ENCODE data around the gene RPS14. TPM values are rescaled to one million over a fixed set of nuclear protein-coding genes. Genes with fewer than 3 reads are reported as not detected.
A peak's percentile ranks its signal among the peaks of the same experiment; 100 is the strongest.

The RPS14 gene
- total and polyA plus RNA-seq, 2 of the 8 experiments (the other 6 are each of a cell fraction or from before 2014, with no cell fraction given), result 2,548 to 6,423 TPM

GRCh38 chr5:150398722-150399523 lies 50.6 kb downstream of the RPS14 start:
- H2BK15ac ChIP-seq (ENCODE audit: low read length), result no peak overlapping the region
- H3K23me2 ChIP-seq (ENCODE audit: low read depth, low read length), result no peaks in the 10 kb centered on the region
- no peak overlapping the region for H2BK12ac ChIP-seq (ENCODE audit: low read depth, low read length)
- no peaks in the 10 kb centered on the region for H3K79me2 ChIP-seq (ENCODE audit: control insufficient read depth in 1 of 2, insufficient read depth in 2 of 2, low read length in 2 of 2)
- H4K8ac ChIP-seq (ENCODE audit: extremely low read depth, insufficient read depth, low read length), result no peak overlapping the region
- H3K9me3 ChIP-seq (ENCODE audit: insufficient read depth in 2 of 2, low read depth in 1 of 2, low read length in 1 of 2), result no peaks in the 10 kb centered on the region
- no peak overlapping the region for H3K4ac ChIP-seq (replicated peaks; ENCODE audit: insufficient read length, low read depth, low read length)
- H3K4me2 ChIP-seq (ENCODE audit: insufficient read depth in 1 of 2, low read depth in 2 of 2, low read length in 2 of 2), result no peak overlapping the region
- 86% methylated on average over 11 of the region's 12 CpGs; no CpG with 5 or more reads in 1 of the 2 experiments for WGBS, 2 experiments (ENCODE audit: extremely low coverage in 1 of 2, insufficient coverage in 1 of 2, insufficient read length in 1 of 2, insufficient replicate concordance in 2 of 2, low coverage in 1 of 2, low lambda C conversion rate in 2 of 2, missing lambda C conversion rate in 1 of 2)
- H2AFZ ChIP-seq (ENCODE audit: low read length), result no peak overlapping the region
- no peak for DNase-seq (ENCODE audit: low read depth in 1 of 2, low spot score in 2 of 2)
- no peak overlapping the region for H4K91ac ChIP-seq (replicated peaks; ENCODE audit: insufficient read length, low read length)
- no peaks in the 10 kb centered on the region for H3K4me1 ChIP-seq (replicated peaks in 1 of 4; ENCODE audit: control insufficient read depth in 3 of 4, insufficient read depth in 4 of 4, low read length in 3 of 4)
- H3K9ac ChIP-seq (replicated peaks in 1 of 4; ENCODE audit: extremely low read depth in 1 of 4, low read depth in 3 of 4, low read length in 3 of 4), result no peak overlapping the region
- H2BK5ac ChIP-seq (ENCODE audit: low read depth, low read length), result no peak overlapping the region
- no peak overlapping the region for H3K18ac ChIP-seq (ENCODE audit: extremely low read depth, low read length)
- H3K14ac ChIP-seq (ENCODE audit: insufficient read length), result no peak overlapping the region
- H4K20me1 ChIP-seq (replicated peaks in 1 of 2; ENCODE audit: control insufficient read depth in 1 of 2, insufficient read depth in 2 of 2, low read length in 2 of 2), result peaks cover 6 to 11% of the 10 kb centered on the region in 2 experiments
- no peak overlapping the region; the same call in 1 of the 2 replicates for H3K27ac ChIP-seq (ENCODE audit: low read depth, low read length)
- ChIA-PET CTCF (ENCODE audit: partially characterized antibody) (interaction anchor here (0.5 to 16.9 kb wide), 28 partner anchors 10 to 316 kb away, joined by 3 to 274 read pairs (median 4); partner anchors contain the start of gene CD74), POLR2A (ENCODE audit: partially characterized antibody) (interaction anchor here (0.6 to 19.1 kb wide), 8 partner anchors 7 to 47 kb away, joined by 3 to 455 read pairs (median 6); partner anchors contain the start of genes CD74 and TCOF1)
- FAIRE-seq, result no peak
- H2BK120ac ChIP-seq (replicated peaks; ENCODE audit: low read depth, low read length), result no peak overlapping the region
- H3K27me3 ChIP-seq (replicated peaks in 1 of 4; ENCODE audit: control insufficient read depth in 3 of 4, extremely low read depth in 1 of 4, insufficient read depth in 3 of 4, low read length in 3 of 4), result no peaks in the 10 kb centered on the region
- H2AK5ac ChIP-seq (ENCODE audit: low read depth, low read length), result no peak overlapping the region
- no peak overlapping the region for H2BK20ac ChIP-seq (ENCODE audit: low read length)
- H4K5ac ChIP-seq (ENCODE audit: insufficient read length, low read depth, low read length), result no peak overlapping the region
- peaks cover 38 to 83% (median 65%) of the 10 kb centered on the region in 4 experiments for H3K36me3 ChIP-seq (ENCODE audit: control insufficient read depth in 2 of 4, insufficient read depth in 4 of 4, low read length in 3 of 4)
- H3K23ac ChIP-seq (ENCODE audit: insufficient read length), result no peak overlapping the region
- no peak for TF ChIP-seq SP2 (IDR thresholded peaks at IDR 0.05; ENCODE audit: low read length)
- peak in 1 of 2 experiments; percentile 29; a peak in 2 of 4 replicates for TF ChIP-seq RAD21 (IDR thresholded peaks at IDR 0.05 in 1 of 2, conservative IDR thresholded peaks at IDR 0.05 in 1 of 2; ENCODE audit: low read depth in 2 of 2, low read length in 2 of 2)
- 0 out of 2 replicates have a peak, but pooled peaks have one; percentile 15 for TF ChIP-seq POLR2AphosphoS5 (IDR thresholded peaks at IDR 0.05; ENCODE audit: low read depth, low read length)
- no peak for TF ChIP-seq SRF (IDR thresholded peaks at IDR 0.05; ENCODE audit: low read depth, low read length)
- TF ChIP-seq CBX5 (IDR thresholded peaks at IDR 0.05; ENCODE audit: low read depth, low read length), result no peak
- TF ChIP-seq MAX (IDR thresholded peaks at IDR 0.05), result no peak
- TF ChIP-seq CTCF (IDR thresholded peaks at IDR 0.05; ENCODE audit: control extremely low read depth in 1 of 3, insufficient read depth in 1 of 3, low read depth in 1 of 3, low read length in 3 of 3), result peak in 2 of 3 experiments; percentile 58 to 65; a peak in 3 of 4 replicates
- TF ChIP-seq POU5F1 (IDR thresholded peaks at IDR 0.05; ENCODE audit: low read depth, low read length), result no peak
- TF ChIP-seq FOSL1 (IDR thresholded peaks at IDR 0.05; ENCODE audit: insufficient read depth, low read depth, low read length), result no peak
- no peak overlapping the region for H3K56ac ChIP-seq (replicated peaks; ENCODE audit: insufficient read length, low read depth, low read length)
- no peaks in the 10 kb centered on the region for H3K79me1 ChIP-seq (ENCODE audit: low read depth, low read length)
- no peak overlapping the region for H3K4me3 ChIP-seq (ENCODE audit: extremely low read depth in 1 of 4, insufficient read depth in 2 of 4, low read depth in 3 of 4, low read length in 4 of 4)
